Spleen (tissue), 7 donors: Measurements from ENCODE around the gene PDE4DIP.
"Not testable (repeated sequence)": the region's sequence is repeated elsewhere in the genome, so short reads cannot be mapped to it uniquely, and the experiment has no call there.

Source experiments
- CTCF ChIP-seq, 11 experiments: fragments of 200-600 bp in 7 of 11; fragments of 450-650 bp in 4 of 11; sonication (generic) in 4 of 11; IDR thresholded peaks in 8 of 11; conservative IDR thresholded peaks in 3 of 11; 1 replicate in 7 of 11; 2 replicates in 4 of 11; pipeline versions ENCODE4 v1.4.0 to v1.8.0; 2016 to 2021; ENCODE audit warnings: antibody characterized with exemption in 11 of 11, inconsistent platforms in 4 of 11, mild to moderate bottlenecking in 1 of 11
- POLR2AphosphoS5 ChIP-seq, 3 donors: sonication (generic); formaldehyde crosslinking; IDR thresholded peaks; one replicate each; pipeline ENCODE4 v1.5.1; 2017; ENCODE audit warnings: antibody characterized with exemption in 3 of 3
- donor health status: DM: no; HTN: no; CAD: no; lungs with moderate emphysema.
- donor health status: DM: no; HTN: no; CAD: no.
- donor health status: DM: no; HTN: no; CAD: no.

- not testable (repeated sequence) for TF ChIP-seq POLR2AphosphoS5 (IDR thresholded peaks at IDR 0.05); CTCF (IDR thresholded peaks at IDR 0.05 in 8 of 11, conservative IDR thresholded peaks at IDR 0.05 in 3 of 11)
These were observed 83.4 kb downstream of the PDE4DIP start for GRCh38 chr1:148927645-148928044.
